Nephron (organoid): Measurements from ENCODE around the gene ZNF423.

Experiments
- H3K27ac Mint-ChIP-seq, 3 experiments: 2 replicates each; pipeline ENCODE4 v1.8.0; 2020; ENCODE audit warnings: mixed read lengths in 3 of 3, mild to moderate bottlenecking in 2 of 3, moderate library complexity in 1 of 3
- H3K27me3 Mint-ChIP-seq: 2 replicates; pipeline ENCODE4 v1.8.0; 2021; ENCODE audit warnings: low read depth, mild to moderate bottlenecking, moderate library complexity, mixed read lengths
- H3K36me3 Mint-ChIP-seq: 2 replicates; pipeline ENCODE4 v1.8.0; 2020; ENCODE audit warnings: low read depth, mixed read lengths
- H3K4me1 Mint-ChIP-seq: 2 replicates; pipeline ENCODE4 v1.8.0; 2020; ENCODE audit warnings: mixed read lengths
- H3K4me3 Mint-ChIP-seq, 3 experiments: 2 replicates each; pipeline ENCODE4 v1.8.0; 2020; ENCODE audit warnings: mild to moderate bottlenecking in 3 of 3, mixed read lengths in 3 of 3, moderate library complexity in 2 of 3
- H3K9me3 Mint-ChIP-seq: 2 replicates; pipeline ENCODE4 v1.8.0; 2020; ENCODE audit warnings: mixed read lengths
- CTCF ChIP-seq, 3 experiments: fragments of 200-600 bp; sonication (generic); IDR thresholded peaks; one replicate each; pipeline ENCODE4 v1.5.0; 2021; ENCODE audit warnings: antibody characterized with exemption in 3 of 3; ENCODE audit not compliant: unreplicated experiment in 3 of 3

The ZNF423 gene

GRCh38 chr16:49816875-49817274 is 39.0 kb downstream of the ZNF423 start:
- Mint-ChIP-seq H3K4me3 (no peak overlapping the region), H3K4me1 (peaks cover 57% of the 10 kb centered on the region), H3K27ac (peak overlapping the region in 1 of 3 experiments; percentile 14), H3K36me3 (peaks cover 21% of the 10 kb centered on the region), H3K27me3 (no peaks in the 10 kb centered on the region), H3K9me3 (no peaks in the 10 kb centered on the region)
- TF ChIP-seq CTCF (IDR thresholded peaks at IDR 0.05; ENCODE audit: unreplicated experiment in 3 of 3) = no peak

GRCh38 chr16:49811644-49812334 is 44.1 kb downstream of the ZNF423 start:
- H3K36me3 Mint-ChIP-seq = no peaks in the 10 kb centered on the region
- no peak for TF ChIP-seq CTCF (IDR thresholded peaks at IDR 0.05; ENCODE audit: unreplicated experiment in 3 of 3)
- peak overlapping the region; percentile 78 to 90 (median 87) for H3K27ac Mint-ChIP-seq
- H3K9me3 Mint-ChIP-seq = no peaks in the 10 kb centered on the region
- no peaks in the 10 kb centered on the region for H3K27me3 Mint-ChIP-seq
- peaks cover 77% of the 10 kb centered on the region for H3K4me1 Mint-ChIP-seq
- peak overlapping the region in 2 of 3 experiments; percentile 17 to 66 for H3K4me3 Mint-ChIP-seq

GRCh38 chr16:49810831-49811230 is 45.1 kb downstream of the ZNF423 start:
- H3K4me3 Mint-ChIP-seq = peak overlapping the region in 2 of 3 experiments; percentile 17 to 33
- H3K27me3 Mint-ChIP-seq = no peaks in the 10 kb centered on the region
- TF ChIP-seq CTCF (IDR thresholded peaks at IDR 0.05; ENCODE audit: unreplicated experiment in 3 of 3) = no peak
- no peaks in the 10 kb centered on the region for H3K9me3 Mint-ChIP-seq
- H3K4me1 Mint-ChIP-seq = peaks cover 86% of the 10 kb centered on the region
- H3K36me3 Mint-ChIP-seq = no peaks in the 10 kb centered on the region
- H3K27ac Mint-ChIP-seq = peak overlapping the region; percentile 67 to 90 (median 78)

GRCh38 chr16:49809561-49809960 is 46.4 kb downstream of the ZNF423 start:
- Mint-ChIP-seq H3K4me3 (no peak overlapping the region), H3K4me1 (peaks cover 83% of the 10 kb centered on the region), H3K36me3 (peaks cover 3% of the 10 kb centered on the region), H3K9me3 (no peaks in the 10 kb centered on the region), H3K27ac (peak overlapping the region; percentile 78 to 95 (median 90)), H3K27me3 (no peaks in the 10 kb centered on the region)
- TF ChIP-seq CTCF (IDR thresholded peaks at IDR 0.05; ENCODE audit: unreplicated experiment in 3 of 3) = no peak

GRCh38 chr16:49809062-49809461 is 46.9 kb downstream of the ZNF423 start:
- no peaks in the 10 kb centered on the region for H3K27me3 Mint-ChIP-seq
- H3K4me1 Mint-ChIP-seq = peaks cover 78% of the 10 kb centered on the region
- peaks cover 3% of the 10 kb centered on the region for H3K36me3 Mint-ChIP-seq
- no peak for TF ChIP-seq CTCF (IDR thresholded peaks at IDR 0.05; ENCODE audit: unreplicated experiment in 3 of 3)
- no peaks in the 10 kb centered on the region for H3K9me3 Mint-ChIP-seq
- peak overlapping the region; percentile 78 to 95 (median 90) for H3K27ac Mint-ChIP-seq
- peak overlapping the region in 2 of 3 experiments; percentile 38 to 41 for H3K4me3 Mint-ChIP-seq

- TF ChIP-seq CTCF (IDR thresholded peaks at IDR 0.05; ENCODE audit: unreplicated experiment in 3 of 3) = no peak
- Mint-ChIP-seq H3K9me3 (no peaks in the 10 kb centered on the region), H3K36me3 (peaks cover 6% of the 10 kb centered on the region), H3K27ac (peak overlapping the region; percentile 53 to 77 (median 65)), H3K4me3 (no peak overlapping the region), H3K27me3 (no peaks in the 10 kb centered on the region), H3K4me1 (peaks cover 57% of the 10 kb centered on the region)
Measured at GRCh38 chr16:49806446-49806845, 49.5 kb downstream of the ZNF423 start.
